GM12865 (cell line): Measurements from ENCODE around the gene HOXB8.

ENCODE experiments used
- DNase-seq: peaks from one replicate; pipeline ENCODE4 v3.0.0; 2010; ENCODE audit warnings: low read depth
- H3K4me3 ChIP-seq: 2 replicates; pipeline ENCODE4 v1.5.1; 2011; ENCODE audit warnings: mild to moderate bottlenecking, low read depth, low read length, control low read depth
- CTCF ChIP-seq: IDR thresholded peaks from 2 replicates; pipeline ENCODE4 v1.5.1; 2011; ENCODE audit warnings: low read length, control low read depth, low read depth, inconsistent platforms; ENCODE audit not compliant: insufficient read depth; ENCODE audit errors: missing control alignments

HOXB8 gene

GRCh38 chr17:48642059-48642842 is 27.2 kb upstream of the HOXB8 start:
- DNase-seq, result no peak
- no peak overlapping the region for H3K4me3 ChIP-seq
- no peak for TF ChIP-seq CTCF

- H3K4me3 ChIP-seq, result no peak overlapping the region
- no peak for DNase-seq
- no peak for TF ChIP-seq CTCF
These were observed 26.5 kb upstream of the HOXB8 start for GRCh38 chr17:48641541-48642058.

GRCh38 chr17:48640858-48641180 is 25.7 kb upstream of the HOXB8 start:
- TF ChIP-seq CTCF, result no peak
- no peak for DNase-seq
- no peak overlapping the region for H3K4me3 ChIP-seq

GRCh38 chr17:48639982-48640857 is 25.1 kb upstream of the HOXB8 start:
- no peak overlapping the region for H3K4me3 ChIP-seq
- no peak for DNase-seq
- TF ChIP-seq CTCF, result no peak

- TF ChIP-seq CTCF, result no peak
- no peak overlapping the region for H3K4me3 ChIP-seq
- DNase-seq, result no peak
These were observed 24.0 kb upstream of the HOXB8 start for GRCh38 chr17:48639136-48639535.

GRCh38 chr17:48637323-48638260 is 22.5 kb upstream of the HOXB8 start:
- DNase-seq, result no peak
- no peak for TF ChIP-seq CTCF

More at GRCh38 chr17:48637323-48638260, 22.5 kb upstream of the HOXB8 start:
- no peak overlapping the region for H3K4me3 ChIP-seq
